OCI-LY3 (cell line): ENCODE data around the gene MAP3K19.

ENCODE experiments used
- EZH2phosphoT487 ChIP-seq: fragments of 200-600 bp; shearing (Covaris generic); IDR thresholded peaks from 2 replicates; pipeline ENCODE4 v1.6.1; 2018; ENCODE audit warnings: antibody characterized with exemption, mixed run types, low read depth
- TF ChIP-seq, protein P1 (sequence below): fragments of 200-600, 300-600 bp; sonication (generic); IDR thresholded peaks from 2 replicates; pipeline ENCODE4 v1.5.1; 2014; ENCODE audit warnings: antibody characterized with exemption, low read length, low read depth

DNA sequence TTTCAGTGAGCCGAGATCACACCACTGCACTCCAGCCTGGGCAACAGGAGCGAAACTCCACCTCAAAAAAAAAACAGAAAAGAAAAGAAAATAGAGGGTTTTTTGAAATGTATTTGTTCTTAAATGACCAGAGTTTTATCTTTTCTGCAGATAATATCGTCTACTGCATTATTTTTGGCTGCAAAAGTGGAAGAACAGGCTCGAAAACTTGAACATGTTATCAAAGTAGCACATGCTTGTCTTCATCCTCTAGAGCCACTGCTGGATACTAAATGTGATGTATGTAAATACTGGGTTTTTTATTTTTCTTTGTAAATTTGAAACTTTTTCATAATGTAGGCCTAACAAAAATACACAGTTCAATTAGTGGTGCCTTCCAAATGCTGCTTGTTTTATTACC is 110.6 kb downstream of the MAP3K19 start:
- TF ChIP-seq, protein P1, sequence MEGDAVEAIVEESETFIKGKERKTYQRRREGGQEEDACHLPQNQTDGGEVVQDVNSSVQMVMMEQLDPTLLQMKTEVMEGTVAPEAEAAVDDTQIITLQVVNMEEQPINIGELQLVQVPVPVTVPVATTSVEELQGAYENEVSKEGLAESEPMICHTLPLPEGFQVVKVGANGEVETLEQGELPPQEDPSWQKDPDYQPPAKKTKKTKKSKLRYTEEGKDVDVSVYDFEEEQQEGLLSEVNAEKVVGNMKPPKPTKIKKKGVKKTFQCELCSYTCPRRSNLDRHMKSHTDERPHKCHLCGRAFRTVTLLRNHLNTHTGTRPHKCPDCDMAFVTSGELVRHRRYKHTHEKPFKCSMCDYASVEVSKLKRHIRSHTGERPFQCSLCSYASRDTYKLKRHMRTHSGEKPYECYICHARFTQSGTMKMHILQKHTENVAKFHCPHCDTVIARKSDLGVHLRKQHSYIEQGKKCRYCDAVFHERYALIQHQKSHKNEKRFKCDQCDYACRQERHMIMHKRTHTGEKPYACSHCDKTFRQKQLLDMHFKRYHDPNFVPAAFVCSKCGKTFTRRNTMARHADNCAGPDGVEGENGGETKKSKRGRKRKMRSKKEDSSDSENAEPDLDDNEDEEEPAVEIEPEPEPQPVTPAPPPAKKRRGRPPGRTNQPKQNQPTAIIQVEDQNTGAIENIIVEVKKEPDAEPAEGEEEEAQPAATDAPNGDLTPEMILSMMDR = no peak
- no peak for TF ChIP-seq EZH2phosphoT487
